ENCODE measurements around the gene PTPDC1. TPM values are rescaled to one million over a fixed set of nuclear protein-coding genes. Genes with fewer than 3 reads are reported as not detected.

Gene PTPDC1
- total and polyA plus RNA-seq, 2 of the 8 experiments (the other 6 are each of a cell fraction or from before 2014, with no cell fraction given) = 4.1 to 7.3 TPM

DNA sequence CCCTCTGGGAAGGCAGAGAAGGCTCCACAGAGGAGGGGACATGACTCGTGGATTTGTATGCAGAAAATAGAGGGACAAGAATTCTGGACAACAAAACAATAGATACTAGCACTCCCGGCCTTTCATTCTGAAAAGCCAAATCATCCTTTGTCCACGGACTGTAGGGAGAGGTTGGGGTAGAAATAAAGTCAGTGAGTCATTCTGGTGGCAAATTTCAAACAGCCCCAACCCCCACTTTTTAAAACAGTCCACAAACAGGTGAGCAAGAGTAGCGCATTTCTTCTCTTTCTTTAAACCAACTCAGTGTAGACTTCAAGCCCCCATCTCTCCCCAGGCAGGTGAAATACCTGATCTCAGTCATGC is 56.1 kb downstream of the PTPDC1 start:
- Histone ChIP-seq H2AFZ (ENCODE audit: low read length) (peak overlapping the region; percentile 62), H2BK120ac (replicated peaks; ENCODE audit: low read depth, low read length) (no peak overlapping the region), H3K27me3 (replicated peaks in 1 of 4; ENCODE audit: control insufficient read depth in 3 of 4, extremely low read depth in 1 of 4, insufficient read depth in 3 of 4, low read length in 3 of 4) (no peaks in the 10 kb centered on the region), H3K27ac (ENCODE audit: low read depth, low read length) (no peak overlapping the region), H2AK5ac (ENCODE audit: low read depth, low read length) (no peak overlapping the region), H4K20me1 (replicated peaks in 1 of 2; ENCODE audit: control insufficient read depth in 1 of 2, insufficient read depth in 2 of 2, low read length in 2 of 2) (no peaks in the 10 kb centered on the region), H4K5ac (ENCODE audit: insufficient read length, low read depth, low read length) (no peak overlapping the region), H3K4me3 (ENCODE audit: extremely low read depth in 1 of 4, insufficient read depth in 2 of 4, low read depth in 3 of 4, low read length in 4 of 4) (no peak overlapping the region), H4K91ac (replicated peaks; ENCODE audit: insufficient read length, low read length) (no peak overlapping the region), H3K14ac (ENCODE audit: insufficient read length) (no peak overlapping the region), H3K79me2 (ENCODE audit: control insufficient read depth in 1 of 2, insufficient read depth in 2 of 2, low read length in 2 of 2) (no peaks in the 10 kb centered on the region), H3K4me2 (ENCODE audit: insufficient read depth in 1 of 2, low read depth in 2 of 2, low read length in 2 of 2) (no peak overlapping the region), H3K4me1 (replicated peaks in 1 of 4; ENCODE audit: control insufficient read depth in 3 of 4, insufficient read depth in 4 of 4, low read length in 3 of 4) (no peaks in the 10 kb centered on the region; a peak in 1 of 7 replicates), H3K23ac (ENCODE audit: insufficient read length) (no peak overlapping the region), H3K18ac (ENCODE audit: extremely low read depth, low read length) (no peak overlapping the region), H2BK20ac (ENCODE audit: low read length) (no peak overlapping the region), H2BK12ac (ENCODE audit: low read depth, low read length) (no peak overlapping the region), H4K8ac (ENCODE audit: extremely low read depth, insufficient read depth, low read length) (peak overlapping the region; percentile 72; the same call in 1 of the 2 replicates), H3K56ac (replicated peaks; ENCODE audit: insufficient read length, low read depth, low read length) (no peak overlapping the region), H3K36me3 (ENCODE audit: control insufficient read depth in 2 of 4, insufficient read depth in 4 of 4, low read length in 3 of 4) (no peaks in the 10 kb centered on the region), H3K9me3 (ENCODE audit: insufficient read depth in 2 of 2, low read depth in 1 of 2, low read length in 1 of 2) (no peaks in the 10 kb centered on the region), H3K9ac (replicated peaks in 1 of 4; ENCODE audit: extremely low read depth in 1 of 4, low read depth in 3 of 4, low read length in 3 of 4) (no peak overlapping the region), H3K4ac (replicated peaks; ENCODE audit: insufficient read length, low read depth, low read length) (no peak overlapping the region), H3K79me1 (ENCODE audit: low read depth, low read length) (no peaks in the 10 kb centered on the region), H3K23me2 (ENCODE audit: low read depth, low read length) (no peaks in the 10 kb centered on the region), H2BK15ac (ENCODE audit: low read length) (peak overlapping the region; percentile 29; the same call in 1 of the 2 replicates), H2BK5ac (ENCODE audit: low read depth, low read length) (no peak overlapping the region)
- FAIRE-seq (no peak), DNase-seq (ENCODE audit: low read depth in 1 of 2, low spot score in 2 of 2) (no peak)
- ChIA-PET CTCF (ENCODE audit: partially characterized antibody) (interaction anchor here (1.0 to 1.7 kb wide), 3 partner anchors 12 to 76 kb away, joined by 3 to 6 read pairs (median 4); no protein-coding TSS in a partner anchor), POLR2A (ENCODE audit: partially characterized antibody) (no interaction called here)
- WGBS, 2 experiments (ENCODE audit: extremely low coverage in 1 of 2, insufficient coverage in 1 of 2, insufficient read length in 1 of 2, insufficient replicate concordance in 2 of 2, low coverage in 1 of 2, low lambda C conversion rate in 2 of 2, missing lambda C conversion rate in 1 of 2) = 84% methylated on average over 4 of the region's 4 CpGs; no CpG with 5 or more reads in 1 of the 2 experiments
- no peak for TF ChIP-seq BRCA1 (IDR thresholded peaks at IDR 0.05; ENCODE audit: low read depth, low read length)
- no peak for TF ChIP-seq TBP (IDR thresholded peaks at IDR 0.05; ENCODE audit: low read depth, low read length)
- TF ChIP-seq CTBP2 (IDR thresholded peaks at IDR 0.05; ENCODE audit: borderline replicate concordance, insufficient read depth, insufficient read length, low read length) = no peak
- no peak for TF ChIP-seq GABPA (IDR thresholded peaks at IDR 0.05; ENCODE audit: borderline replicate concordance, insufficient read depth, low read length)
- TF ChIP-seq RXRA (IDR thresholded peaks at IDR 0.05; ENCODE audit: insufficient read depth, low read depth, low read length) = no peak
- no peak for TF ChIP-seq JUN (IDR thresholded peaks at IDR 0.05; ENCODE audit: low read depth, low read length)
- no peak for TF ChIP-seq SUZ12 (IDR thresholded peaks at IDR 0.05; ENCODE audit: low read length)
- TF ChIP-seq NANOG (IDR thresholded peaks at IDR 0.05; ENCODE audit: insufficient read depth, low read depth, low read length, poor library complexity, severe bottlenecking) = no peak
- TF ChIP-seq BCL11A (IDR thresholded peaks at IDR 0.05; ENCODE audit: low read depth in 2 of 2, low read length in 2 of 2) = no peak
- TF ChIP-seq KDM4A (IDR thresholded peaks at IDR 0.05; ENCODE audit: low read depth, low read length, severe bottlenecking) = no peak
- TF ChIP-seq, protein P1, sequence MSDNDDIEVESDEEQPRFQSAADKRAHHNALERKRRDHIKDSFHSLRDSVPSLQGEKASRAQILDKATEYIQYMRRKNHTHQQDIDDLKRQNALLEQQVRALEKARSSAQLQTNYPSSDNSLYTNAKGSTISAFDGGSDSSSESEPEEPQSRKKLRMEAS (IDR thresholded peaks at IDR 0.05) = no peak
- no peak for TF ChIP-seq CREB1 (IDR thresholded peaks at IDR 0.05)
- TF ChIP-seq EGR1 (IDR thresholded peaks at IDR 0.05; ENCODE audit: borderline replicate concordance, low read depth, low read length) = no peak
- TF ChIP-seq KDM5A (IDR thresholded peaks at IDR 0.05; ENCODE audit: low read length) = no peak
- TF ChIP-seq PHF8 (conservative IDR thresholded peaks at IDR 0.05; ENCODE audit: low read depth, low read length) = no peak
